PC-3 (cell line): Measurements from ENCODE around the gene CEP170B. TPM values are rescaled to one million over a fixed set of nuclear protein-coding genes. Genes with fewer than 3 reads are reported as not detected.
"Not testable (repeated sequence)": the region's sequence is repeated elsewhere in the genome, so short reads cannot be mapped to it uniquely, and the experiment has no call there.

Experiments
- ATAC-seq: fragments of 200-7000 bp; cut with Tn5 transposase; 2 replicates; pipeline ENCODE4 v1.9.1; 2020; ENCODE audit warnings: mild to moderate bottlenecking, moderate library complexity
- BruUV-seq: library from RNA; stranded (reverse); fragments of 400-500 nt; replicated peaks from 2 replicates; lab custom pipeline; 2021; lab: Mats Ljungman, UMichigan
- CTCF ChIA-PET: fragments of 300-600 bp; sonication (Branson Sonifier 250); formaldehyde crosslinking; loops from one replicate; lab custom pipeline; 2022; ENCODE audit warnings: antibody characterized with exemption; lab: Charles Lee
- POLR2A ChIA-PET: fragments of 300-600 bp; sonication (Branson Sonifier 250); formaldehyde crosslinking; loops from one replicate; lab custom pipeline; 2022; ENCODE audit warnings: antibody characterized with exemption; ENCODE audit not compliant: unreplicated experiment; lab: Charles Lee
- DNase-seq: peaks from one replicate; pipeline ENCODE4 v3.0.0-alpha.2; 2015
- H2AFZ ChIP-seq: fragments of 300-600 bp; sonication (generic); 2 replicates; pipeline ENCODE4 v1.6.0; 2016; ENCODE audit warnings: antibody characterized with exemption, low read length
- H3F3A ChIP-seq: fragments of 300-600 bp; sonication (generic); one replicate; pipeline ENCODE4 v1.6.0; 2017; ENCODE audit warnings: antibody characterized with exemption, low read length, control low read depth, mild to moderate bottlenecking; ENCODE audit not compliant: unreplicated experiment
- H3K27ac ChIP-seq: fragments of 300-600 bp; sonication (generic); 2 replicates; pipeline ENCODE4 v1.5.1; 2016; ENCODE audit warnings: mild to moderate bottlenecking, low read length
- H3K27me3 ChIP-seq: fragments of 300-600 bp; sonication (generic); 2 replicates; pipeline ENCODE4 v1.6.1; 2016; ENCODE audit warnings: low read length, mixed read lengths
- H3K36me3 ChIP-seq: fragments of 300-600 bp; sonication (generic); 2 replicates; pipeline ENCODE4 v1.6.1; 2016; ENCODE audit warnings: low read depth, mixed run types, low read length, mixed read lengths
- H3K4me1 ChIP-seq: fragments of 300-600 bp; sonication (generic); 2 replicates; pipeline ENCODE4 v1.5.1; 2016; ENCODE audit warnings: low read length; ENCODE audit not compliant: insufficient read depth
- H3K4me2 ChIP-seq: fragments of 300-600 bp; sonication (generic); 2 replicates; pipeline ENCODE4 v1.6.0; 2016; ENCODE audit warnings: low read length
- H3K4me3 ChIP-seq: fragments of 300-600 bp; sonication (generic); 2 replicates; pipeline ENCODE4 v1.5.1; 2016; ENCODE audit warnings: mild to moderate bottlenecking, low read length, mixed read lengths
- H3K79me2 ChIP-seq: fragments of 300-600 bp; sonication (generic); 2 replicates; pipeline ENCODE4 v1.6.1; 2017; ENCODE audit warnings: low read length, mixed read lengths
- H3K9ac ChIP-seq: fragments of 300-600 bp; sonication (generic); 2 replicates; pipeline ENCODE4 v1.6.0; 2016; ENCODE audit warnings: mild to moderate bottlenecking, low read length
- H3K9me2 ChIP-seq: fragments of 300-600 bp; sonication (generic); replicated peaks from 2 replicates; pipeline ENCODE4 v1.6.1; 2016; ENCODE audit warnings: mixed run types, low read length, mixed read lengths
- H3K9me3 ChIP-seq: fragments of 300-600 bp; sonication (generic); 2 replicates; pipeline ENCODE4 v1.6.1; 2016; ENCODE audit warnings: low read length, mixed read lengths
- H4K20me1 ChIP-seq: fragments of 300-600 bp; sonication (generic); 2 replicates; pipeline ENCODE4 v1.6.1; 2016; ENCODE audit warnings: low read length, mixed read lengths
- CTCF ChIP-seq: fragments of 300-600 bp; sonication (generic); conservative IDR thresholded peaks from 2 replicates; pipeline ENCODE4 v1.5.1; 2017; ENCODE audit warnings: antibody characterized with exemption, low read depth, mild to moderate bottlenecking, low read length
- EZH2 ChIP-seq: fragments of 300-600 bp; sonication (generic); IDR thresholded peaks from one replicate; pipeline ENCODE4 v1.6.1; 2017; ENCODE audit warnings: antibody characterized with exemption, mild to moderate bottlenecking, low read length; ENCODE audit not compliant: unreplicated experiment
- EZH2phosphoT487 ChIP-seq: fragments of 300-600 bp; sonication (generic); IDR thresholded peaks from 2 replicates; pipeline ENCODE4 v1.6.1; 2018; ENCODE audit warnings: mild to moderate bottlenecking, antibody characterized with exemption, low read length, borderline replicate concordance
- intact Hi-C: fragments of 100-400 bp; cut with micrococcal nuclease; formaldehyde crosslinking; loops from 2 replicates; pipeline ENCODE4 v1.9.0; 2023
- total RNA-seq: library from RNA; depleted of rRNA; stranded (reverse); fragments of >200 nt; gene quantifications from 2 replicates; pipeline ENCODE4 v1.2.3, GENCODE V29; 2014

CEP170B gene
- total RNA-seq, 1 experiment from 2014 or later = 33.2 TPM

- intact Hi-C loops = no loop called here
- no peaks in the 10 kb centered on the region for H3K4me1 ChIP-seq
- no peak overlapping the region for H3K4me3 ChIP-seq
- no peaks in the 10 kb centered on the region for H3K9me3 ChIP-seq
- no peaks in the 10 kb centered on the region for H3F3A ChIP-seq
- TF ChIP-seq EZH2 (no peak), EZH2phosphoT487 (no peak), CTCF (no peak)
- no peak overlapping the region for H3K4me2 ChIP-seq
- H2AFZ ChIP-seq = no peak overlapping the region
- H3K9ac ChIP-seq = no peak overlapping the region
- no peaks in the 10 kb centered on the region for H3K36me3 ChIP-seq
- H3K79me2 ChIP-seq = 0 out of 2 replicates have a peak, but pooled peaks cover 1% of the 10 kb centered on the region
- no TSS peak for BruUV-seq
- no peak for ATAC-seq
- ChIA-PET CTCF (no interaction called here), POLR2A (no interaction called here)
- no peak for DNase-seq
- H3K27ac ChIP-seq = no peak overlapping the region
- H3K27me3 ChIP-seq = no peaks in the 10 kb centered on the region
- H4K20me1 ChIP-seq = no peaks in the 10 kb centered on the region
- H3K9me2 ChIP-seq = no peaks in the 10 kb centered on the region
Measured at GRCh38 chr14:104856869-104857860, 7.9 kb upstream of the CEP170B start.

- H4K20me1 ChIP-seq, H3K9me2 ChIP-seq, H3F3A ChIP-seq, H3K4me1 ChIP-seq, H3K9ac ChIP-seq, POLR2A ChIA-PET, H3K4me3 ChIP-seq, H3K27me3 ChIP-seq, ATAC-seq, DNase-seq, H3K9me3 ChIP-seq, BruUV-seq, CTCF ChIA-PET, H3K27ac ChIP-seq, H2AFZ ChIP-seq, H3K4me2 ChIP-seq, H3K79me2 ChIP-seq, H3K36me3 ChIP-seq, intact Hi-C loops: not testable (repeated sequence)
Measured at GRCh38 chr14:104857931-104858330, 7.1 kb upstream of the CEP170B start.

- H2AFZ ChIP-seq = no peak overlapping the region
- no peak overlapping the region for H3K4me3 ChIP-seq
- peaks cover 15% of the 10 kb centered on the region for H3K79me2 ChIP-seq
- no peaks in the 10 kb centered on the region for H3K9me3 ChIP-seq
- intact Hi-C loops = no loop called here
- H4K20me1 ChIP-seq = no peaks in the 10 kb centered on the region
- no peak overlapping the region for H3K27ac ChIP-seq
- H3K27me3 ChIP-seq = no peaks in the 10 kb centered on the region
- DNase-seq = no peak
- peaks cover 4% of the 10 kb centered on the region; the same call in 1 of the 2 replicates for H3K4me1 ChIP-seq
- H3K4me2 ChIP-seq = no peak overlapping the region
- H3F3A ChIP-seq = no peaks in the 10 kb centered on the region
- ATAC-seq = no peak
- no peaks in the 10 kb centered on the region for H3K36me3 ChIP-seq
- no TSS peak for BruUV-seq
- H3K9ac ChIP-seq = no peak overlapping the region
- CTCF ChIA-PET = no interaction called here
- no peaks in the 10 kb centered on the region; the same call in 1 of the 2 replicates for H3K9me2 ChIP-seq
- POLR2A ChIA-PET = no interaction called here
- no peak for TF ChIP-seq EZH2phosphoT487
- TF ChIP-seq CTCF = no peak
- TF ChIP-seq EZH2 = no peak
Measured at GRCh38 chr14:104858811-104859426, 6.1 kb upstream of the CEP170B start.
